Vagina (tissue), 2 donors: ENCODE measurements around the gene ARHGAP6. TPM values are rescaled to one million over a fixed set of nuclear protein-coding genes. Genes with fewer than 3 reads are reported as not detected.
A peak's percentile ranks its signal among the peaks of the same experiment; 100 is the strongest.

Experiments
- DNase-seq, 2 donors: peaks; one replicate each; pipeline ENCODE4 v3.0.0-alpha.2; 2017; ENCODE audit errors: extremely low spot score in 2 of 2
- H3K27ac ChIP-seq: fragments of 200-600 bp; sonication (generic); one replicate; pipeline ENCODE4 v1.5.1; 2019
- H3K27me3 ChIP-seq: fragments of 200-600 bp; sonication (generic); one replicate; pipeline ENCODE4 v1.5.1; 2019
- H3K36me3 ChIP-seq, 2 donors: fragments of 200-600 bp; sonication (generic); one replicate each; pipeline ENCODE4 v1.5.1; 2017 to 2019
- H3K4me1 ChIP-seq: fragments of 200-600 bp; sonication (generic); one replicate; pipeline ENCODE4 v1.5.1; 2019
- H3K4me3 ChIP-seq, 2 donors: fragments of 200-600 bp; sonication (generic); 1 replicate in 1 of 2; 2 replicates in 1 of 2; pipeline ENCODE4 v1.5.1; 2016 to 2019
- H3K9me3 ChIP-seq: fragments of 200-600 bp; sonication (generic); one replicate; pipeline ENCODE4 v1.5.1; 2019
- POLR2A ChIP-seq, 2 donors: fragments of 450-650 bp; IDR thresholded peaks; one replicate each; pipeline ENCODE4 v1.6.1; 2017; ENCODE audit warnings: antibody characterized with exemption in 2 of 2, mild to moderate bottlenecking in 2 of 2, moderate library complexity in 2 of 2
- POLR2AphosphoS5 ChIP-seq, 2 donors: sonication (generic); formaldehyde crosslinking; IDR thresholded peaks; one replicate each; pipeline ENCODE4 v1.9.0; 2017; ENCODE audit warnings: antibody characterized with exemption in 2 of 2, mild to moderate bottlenecking in 2 of 2, low read depth in 1 of 2; ENCODE audit not compliant: insufficient read depth in 1 of 2
- intact Hi-C: fragments of 100-400 bp; cut with DNase I; formaldehyde crosslinking; loops from one replicate; pipeline ENCODE4 v1.15.1; 2023
- total RNA-seq: library from RNA; depleted of rRNA; stranded (reverse); fragments of >200 nt; gene quantifications from one replicate; pipeline ENCODE4 v1.2.3, GENCODE V29; 2016
- TF ChIP-seq, protein P1 (sequence below), 3 experiments: fragments of 450-650 bp in 2 of 3; fragments of 200-600 bp in 1 of 3; sonication (generic) in 1 of 3; IDR thresholded peaks; one replicate each; pipeline ENCODE4 v1.5.1; 2017 to 2019; ENCODE audit warnings: antibody characterized with exemption in 3 of 3, mild to moderate bottlenecking in 2 of 3, moderate library complexity in 2 of 3

ARHGAP6 gene
- total RNA-seq, 1 donor from 2014 or later: 15.7 TPM

DNA sequence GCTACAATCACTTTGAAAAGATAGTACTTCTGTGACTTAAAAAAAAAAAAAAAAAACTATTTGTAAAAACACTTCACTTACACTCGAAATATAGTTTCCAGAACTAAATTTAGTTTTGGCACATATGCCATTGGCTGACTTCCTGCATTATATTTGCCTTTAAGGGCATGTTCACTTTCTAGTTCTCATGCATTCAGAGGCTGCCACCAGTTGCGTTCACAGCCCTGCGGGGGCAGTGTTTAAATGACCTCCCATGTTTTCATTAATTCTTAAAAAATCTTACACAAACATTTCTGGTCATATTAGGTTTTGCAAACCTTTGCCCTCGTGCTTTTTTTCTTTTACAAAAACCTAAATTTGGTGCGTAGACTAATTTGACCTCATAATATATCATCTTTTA lies 12.4 kb upstream of the ARHGAP6 start:
- intact Hi-C loops: no loop called here
- no peaks in the 10 kb centered on the region for H3K4me1 ChIP-seq
- no peak overlapping the region for H3K4me3 ChIP-seq
- no peak overlapping the region for H3K27ac ChIP-seq
- TF ChIP-seq POLR2A (IDR thresholded peaks at IDR 0.05) (no peak), POLR2AphosphoS5 (IDR thresholded peaks at IDR 0.05; ENCODE audit: insufficient read depth in 1 of 2, low read depth in 1 of 2) (no peak)
- TF ChIP-seq, protein P1, sequence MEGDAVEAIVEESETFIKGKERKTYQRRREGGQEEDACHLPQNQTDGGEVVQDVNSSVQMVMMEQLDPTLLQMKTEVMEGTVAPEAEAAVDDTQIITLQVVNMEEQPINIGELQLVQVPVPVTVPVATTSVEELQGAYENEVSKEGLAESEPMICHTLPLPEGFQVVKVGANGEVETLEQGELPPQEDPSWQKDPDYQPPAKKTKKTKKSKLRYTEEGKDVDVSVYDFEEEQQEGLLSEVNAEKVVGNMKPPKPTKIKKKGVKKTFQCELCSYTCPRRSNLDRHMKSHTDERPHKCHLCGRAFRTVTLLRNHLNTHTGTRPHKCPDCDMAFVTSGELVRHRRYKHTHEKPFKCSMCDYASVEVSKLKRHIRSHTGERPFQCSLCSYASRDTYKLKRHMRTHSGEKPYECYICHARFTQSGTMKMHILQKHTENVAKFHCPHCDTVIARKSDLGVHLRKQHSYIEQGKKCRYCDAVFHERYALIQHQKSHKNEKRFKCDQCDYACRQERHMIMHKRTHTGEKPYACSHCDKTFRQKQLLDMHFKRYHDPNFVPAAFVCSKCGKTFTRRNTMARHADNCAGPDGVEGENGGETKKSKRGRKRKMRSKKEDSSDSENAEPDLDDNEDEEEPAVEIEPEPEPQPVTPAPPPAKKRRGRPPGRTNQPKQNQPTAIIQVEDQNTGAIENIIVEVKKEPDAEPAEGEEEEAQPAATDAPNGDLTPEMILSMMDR (IDR thresholded peaks at IDR 0.05): no peak
- no peaks in the 10 kb centered on the region for H3K36me3 ChIP-seq
- no peaks in the 10 kb centered on the region for H3K9me3 ChIP-seq
- H3K27me3 ChIP-seq: no peaks in the 10 kb centered on the region
- DNase-seq: no peak

DNA sequence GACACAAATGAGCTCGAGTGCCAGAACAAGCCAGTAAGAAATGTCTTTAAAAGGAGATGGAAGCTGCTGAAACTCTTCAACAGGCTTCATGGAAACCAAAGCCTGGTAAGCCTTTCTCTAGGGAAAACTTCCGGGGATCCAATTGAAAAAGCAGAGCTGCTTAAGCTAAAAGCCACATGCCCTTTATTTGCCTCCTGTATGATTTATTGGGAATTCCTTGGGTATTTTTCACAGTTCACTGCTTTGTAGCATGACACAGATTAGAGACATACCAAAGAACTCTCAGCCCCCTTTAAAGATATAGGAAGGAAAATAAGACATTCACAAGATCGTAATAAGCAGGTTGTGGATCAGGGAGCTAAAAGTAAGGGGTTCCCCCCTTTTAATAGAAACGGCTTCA lies 6.5 kb upstream of the ARHGAP6 start:
- Histone ChIP-seq H3K4me1 (no peaks in the 10 kb centered on the region), H3K27ac (no peak overlapping the region), H3K27me3 (no peaks in the 10 kb centered on the region), H3K4me3 (no peak overlapping the region), H3K36me3 (no peaks in the 10 kb centered on the region), H3K9me3 (no peaks in the 10 kb centered on the region)
- TF ChIP-seq, protein P1 (IDR thresholded peaks at IDR 0.05): no peak
- TF ChIP-seq POLR2AphosphoS5 (IDR thresholded peaks at IDR 0.05; ENCODE audit: insufficient read depth in 1 of 2, low read depth in 1 of 2) (no peak), POLR2A (IDR thresholded peaks at IDR 0.05) (no peak)
- no peak for DNase-seq
- intact Hi-C loops: no loop called here

DNA sequence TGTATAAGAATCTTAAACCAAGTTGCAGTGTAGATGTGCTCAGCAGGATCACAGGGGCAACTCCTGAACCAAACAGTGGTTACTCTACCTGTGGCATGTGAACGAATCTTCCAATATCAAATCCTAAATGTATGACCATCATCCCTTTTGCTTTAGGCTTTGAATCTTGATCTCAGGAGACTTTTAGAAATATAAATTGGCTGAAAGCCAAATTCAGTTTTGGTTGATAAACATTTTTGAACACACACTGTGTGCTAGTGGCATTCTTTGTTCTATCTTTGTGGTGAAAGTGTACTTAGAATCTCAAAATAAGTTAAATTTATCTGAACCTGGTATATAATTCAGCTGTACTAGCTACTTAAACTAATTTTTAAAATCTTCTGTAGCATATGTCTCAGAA lies 4.6 kb upstream of the ARHGAP6 start:
- TF ChIP-seq, protein P1 (IDR thresholded peaks at IDR 0.05): no peak
- TF ChIP-seq POLR2A (IDR thresholded peaks at IDR 0.05) (no peak), POLR2AphosphoS5 (IDR thresholded peaks at IDR 0.05; ENCODE audit: insufficient read depth in 1 of 2, low read depth in 1 of 2) (no peak)
- DNase-seq: no peak
- Histone ChIP-seq H3K4me1 (no peaks in the 10 kb centered on the region), H3K36me3 (no peaks in the 10 kb centered on the region), H3K27ac (no peak overlapping the region), H3K27me3 (no peaks in the 10 kb centered on the region), H3K4me3 (no peak overlapping the region), H3K9me3 (no peaks in the 10 kb centered on the region)
- intact Hi-C loops: no loop called here

DNA sequence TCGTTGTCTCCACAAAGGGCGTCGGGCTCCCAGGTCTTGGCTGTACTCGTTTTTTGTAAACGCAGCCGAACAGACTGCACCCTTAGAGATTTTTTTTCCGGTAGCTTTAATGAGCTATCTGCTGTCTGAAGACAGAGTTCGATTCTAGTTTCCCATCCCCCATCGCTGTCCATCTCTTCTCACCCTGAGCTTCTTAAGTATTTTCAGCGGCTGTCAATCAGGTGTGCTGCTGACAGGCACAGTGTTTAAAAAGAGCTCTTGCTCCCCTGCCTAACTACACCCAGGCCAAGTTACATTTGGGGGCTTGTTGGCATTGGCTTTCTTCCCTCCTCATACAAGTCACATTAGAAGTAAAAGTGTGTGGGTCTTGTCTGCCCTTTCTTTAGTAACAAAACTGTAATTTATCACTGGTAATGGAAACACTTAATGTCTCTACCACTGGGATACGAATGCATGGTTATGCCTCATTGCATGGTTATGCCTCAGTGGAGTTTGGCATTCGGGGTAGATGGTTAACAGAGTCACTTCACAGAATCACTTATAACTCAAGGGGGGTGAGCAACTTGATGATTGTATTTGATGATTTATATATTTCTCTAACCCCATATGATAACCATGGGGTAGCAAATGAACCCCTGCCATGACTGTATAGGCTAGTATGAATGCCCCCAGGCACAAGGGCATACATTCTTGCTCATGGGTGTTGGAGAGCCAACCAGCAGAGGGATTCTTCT lies 1.4 kb upstream of the ARHGAP6 start:
- no peak overlapping the region for H3K27ac ChIP-seq
- H3K36me3 ChIP-seq: no peaks in the 10 kb centered on the region
- H3K4me1 ChIP-seq: no peaks in the 10 kb centered on the region
- TF ChIP-seq POLR2AphosphoS5 (IDR thresholded peaks at IDR 0.05; ENCODE audit: insufficient read depth in 1 of 2, low read depth in 1 of 2) (no peak), POLR2A (IDR thresholded peaks at IDR 0.05) (no peak)
- TF ChIP-seq, protein P1 (IDR thresholded peaks at IDR 0.05): no peak
- DNase-seq: no peak
- H3K4me3 ChIP-seq: peak overlapping the region in 1 of 2 donors; percentile 42
- no peaks in the 10 kb centered on the region for H3K27me3 ChIP-seq
- H3K9me3 ChIP-seq: no peaks in the 10 kb centered on the region
- intact Hi-C loops: no loop called here

DNA sequence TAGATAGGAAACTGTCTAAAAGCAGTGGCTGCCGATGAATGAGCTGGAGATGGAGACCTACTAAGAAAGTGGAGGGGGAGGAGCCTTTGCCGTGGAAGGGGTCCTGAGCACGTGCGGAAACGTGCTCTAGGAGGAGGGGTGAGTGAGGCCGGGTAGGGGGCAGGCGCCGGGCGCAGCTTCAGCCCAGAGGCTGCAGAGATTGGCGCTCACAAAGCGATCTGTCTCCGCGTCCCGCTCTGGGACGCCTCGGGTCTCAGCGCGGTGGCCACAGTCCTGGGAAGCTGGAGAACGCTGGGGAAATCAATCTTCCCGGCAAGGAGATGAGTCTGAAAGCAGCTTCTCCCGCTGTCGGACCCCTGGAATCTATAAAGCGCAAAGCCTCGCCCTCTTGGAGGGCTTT lies 444 bp upstream of the ARHGAP6 start:
- intact Hi-C loops: no loop called here
- TF ChIP-seq POLR2AphosphoS5 (IDR thresholded peaks at IDR 0.05; ENCODE audit: insufficient read depth in 1 of 2, low read depth in 1 of 2) (no peak), POLR2A (IDR thresholded peaks at IDR 0.05) (no peak)
- TF ChIP-seq, protein P1 (IDR thresholded peaks at IDR 0.05): no peak
- H3K4me1 ChIP-seq: no peaks in the 10 kb centered on the region
- no peaks in the 10 kb centered on the region for H3K9me3 ChIP-seq
- H3K36me3 ChIP-seq: no peaks in the 10 kb centered on the region
- peak overlapping the region; percentile 42 to 47 for H3K4me3 ChIP-seq
- peak overlapping the region; percentile 42 for H3K27ac ChIP-seq
- no peak for DNase-seq
- no peaks in the 10 kb centered on the region for H3K27me3 ChIP-seq
